ENCODE measurements around the gene FOXC1. TPM values are rescaled to one million over a fixed set of nuclear protein-coding genes. Genes with fewer than 3 reads are reported as not detected.

The FOXC1 gene
- polyA plus RNA-seq, 1 of the 3 experiments (the other 2 are of a cell fraction): 4.3 TPM

DNA sequence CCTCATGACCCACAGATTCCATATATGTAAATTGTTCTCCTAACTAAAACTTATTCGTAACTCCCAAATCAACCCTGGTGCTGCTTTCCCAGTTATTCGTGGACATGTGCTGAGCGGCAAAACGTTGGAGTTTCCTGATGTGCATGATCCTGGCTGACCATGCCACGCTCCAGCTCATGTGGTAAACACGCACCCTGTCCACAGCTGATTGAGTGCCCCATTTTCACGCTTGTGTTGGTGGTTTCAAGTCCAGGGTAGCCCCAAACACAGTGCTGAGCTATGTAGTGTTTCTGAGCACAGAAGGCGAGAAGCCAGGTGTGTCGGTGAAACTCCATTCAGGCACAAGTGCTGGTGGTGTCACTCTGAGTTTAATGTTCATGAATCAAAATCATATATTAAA lies 19.1 kb upstream of the FOXC1 start:
- WGBS (ENCODE audit: low lambda C conversion rate): 54% methylated on average over 9 of the region's 9 CpGs
- TF ChIP-seq, protein P1, sequence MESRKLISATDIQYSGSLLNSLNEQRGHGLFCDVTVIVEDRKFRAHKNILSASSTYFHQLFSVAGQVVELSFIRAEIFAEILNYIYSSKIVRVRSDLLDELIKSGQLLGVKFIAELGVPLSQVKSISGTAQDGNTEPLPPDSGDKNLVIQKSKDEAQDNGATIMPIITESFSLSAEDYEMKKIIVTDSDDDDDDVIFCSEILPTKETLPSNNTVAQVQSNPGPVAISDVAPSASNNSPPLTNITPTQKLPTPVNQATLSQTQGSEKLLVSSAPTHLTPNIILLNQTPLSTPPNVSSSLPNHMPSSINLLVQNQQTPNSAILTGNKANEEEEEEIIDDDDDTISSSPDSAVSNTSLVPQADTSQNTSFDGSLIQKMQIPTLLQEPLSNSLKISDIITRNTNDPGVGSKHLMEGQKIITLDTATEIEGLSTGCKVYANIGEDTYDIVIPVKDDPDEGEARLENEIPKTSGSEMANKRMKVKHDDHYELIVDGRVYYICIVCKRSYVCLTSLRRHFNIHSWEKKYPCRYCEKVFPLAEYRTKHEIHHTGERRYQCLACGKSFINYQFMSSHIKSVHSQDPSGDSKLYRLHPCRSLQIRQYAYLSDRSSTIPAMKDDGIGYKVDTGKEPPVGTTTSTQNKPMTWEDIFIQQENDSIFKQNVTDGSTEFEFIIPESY (IDR thresholded peaks at IDR 0.05; ENCODE audit: borderline replicate concordance, low read depth): no peak
- TF ChIP-seq RCOR1 (IDR thresholded peaks at IDR 0.05; ENCODE audit: low read length) (no peak), SIN3A (IDR thresholded peaks at IDR 0.05; ENCODE audit: borderline replicate concordance, low read depth, low read length) (no peak), FOSL2 (IDR thresholded peaks at IDR 0.05; ENCODE audit: borderline replicate concordance, low read depth) (no peak), CHD2 (IDR thresholded peaks at IDR 0.05; ENCODE audit: low read length, partially characterized antibody) (no peak), PBX3 (IDR thresholded peaks at IDR 0.05) (no peak), POLR2AphosphoS5 (IDR thresholded peaks at IDR 0.05; ENCODE audit: low read depth, low read length) (no peak), IRF3 (IDR thresholded peaks at IDR 0.05; ENCODE audit: low read depth, low read length) (no peak), GATA2 (CRISPR knock-in tag; IDR thresholded peaks at IDR 0.05) (no peak), NFIC (IDR thresholded peaks at IDR 0.05; ENCODE audit: borderline replicate concordance) (no peak), RXRA (IDR thresholded peaks at IDR 0.05; ENCODE audit: borderline replicate concordance, low read depth) (no peak), NRF1 (IDR thresholded peaks at IDR 0.05; ENCODE audit: low read depth, low read length) (no peak)
- H3K4me3 ChIP-seq (ENCODE audit: low read depth in 2 of 2, low read length in 1 of 2): no peak overlapping the region

GRCh38 chr6:1591243-1591642 lies 18.5 kb upstream of the FOXC1 start:
- H3K4me2 ChIP-seq: no peak overlapping the region
- H3K9me3 ChIP-seq: no peaks in the 10 kb centered on the region
- H3K36me3 ChIP-seq (replicated peaks in 1 of 2; ENCODE audit: control insufficient read depth in 1 of 2, insufficient read depth in 2 of 2, low read length in 1 of 2): no peaks in the 10 kb centered on the region
- no peak overlapping the region for H3K4me3 ChIP-seq (ENCODE audit: low read depth in 2 of 2, low read length in 1 of 2)
- TF ChIP-seq IRF3 (IDR thresholded peaks at IDR 0.05; ENCODE audit: low read depth, low read length): no peak
- no peak for TF ChIP-seq CTCF (IDR thresholded peaks at IDR 0.05)
- TF ChIP-seq JUND (IDR thresholded peaks at IDR 0.05): no peak
- H3K27me3 ChIP-seq (ENCODE audit: insufficient read depth): peaks cover 75% of the 10 kb centered on the region
- 46% methylated on average over 5 of the region's 5 CpGs for WGBS (ENCODE audit: low lambda C conversion rate)
- no peak overlapping the region for H2AFZ ChIP-seq (ENCODE audit: low read depth)
- no peaks in the 10 kb centered on the region for H3K79me2 ChIP-seq (ENCODE audit: insufficient read depth)
- ChIA-PET POLR2A (no interaction called here), CTCF (interaction anchor here (1.2 kb wide), 1 partner anchor 1147 kb away, joined by 3 read pairs; no protein-coding TSS in a partner anchor)
- DNase-seq: no peak
- no peak overlapping the region for H3K27ac ChIP-seq (ENCODE audit: low read depth in 2 of 2, low read length in 1 of 2)
- H3F3A ChIP-seq (replicated peaks; ENCODE audit: insufficient read depth): no peaks in the 10 kb centered on the region
- no peak overlapping the region for H3K9ac ChIP-seq
- H4K20me1 ChIP-seq (ENCODE audit: insufficient read depth): no peaks in the 10 kb centered on the region
- no peaks in the 10 kb centered on the region for H3K9me2 ChIP-seq
- peaks cover 0 to 10% of the 10 kb centered on the region in 2 experiments; a peak in 1 of 4 replicates for H3K4me1 ChIP-seq (ENCODE audit: control insufficient read depth in 1 of 2, insufficient read depth in 2 of 2, low read depth in 1 of 2, low read length in 1 of 2)

More for the DNA sequence above, 19.1 kb upstream of the FOXC1 start:
- Histone ChIP-seq H3K4me2 (no peak overlapping the region), H2AFZ (ENCODE audit: low read depth) (no peak overlapping the region), H3K9me2 (no peaks in the 10 kb centered on the region), H3K79me2 (ENCODE audit: insufficient read depth) (no peaks in the 10 kb centered on the region), H3K27me3 (ENCODE audit: insufficient read depth) (peaks cover 74% of the 10 kb centered on the region), H3F3A (replicated peaks; ENCODE audit: insufficient read depth) (no peaks in the 10 kb centered on the region), H3K4me1 (ENCODE audit: control insufficient read depth in 1 of 2, insufficient read depth in 2 of 2, low read depth in 1 of 2, low read length in 1 of 2) (peaks cover 0 to 4% of the 10 kb centered on the region in 2 experiments; a peak in 1 of 4 replicates), H3K9me3 (no peaks in the 10 kb centered on the region), H3K27ac (ENCODE audit: low read depth in 2 of 2, low read length in 1 of 2) (no peak overlapping the region), H3K9ac (no peak overlapping the region), H3K36me3 (replicated peaks in 1 of 2; ENCODE audit: control insufficient read depth in 1 of 2, insufficient read depth in 2 of 2, low read length in 1 of 2) (no peaks in the 10 kb centered on the region), H4K20me1 (ENCODE audit: insufficient read depth) (no peaks in the 10 kb centered on the region)
- DNase-seq: no peak
- ChIA-PET CTCF (no interaction called here), POLR2A (no interaction called here)

Measured in SK-N-SH (cell line).